Measurements from ENCODE around the gene TTLL10.

- TF ChIP-seq CTCF (IDR thresholded peaks at IDR 0.05) (no peak), EP300 (IDR thresholded peaks at IDR 0.05) (no peak)
Measured at GRCh38 chr1:1124508-1124785, 49.2 kb upstream of the TTLL10 start.

All from tibial nerve (tissue), 4 donors.